ENCODE results near the gene BTBD18.

The BTBD18 gene

DNA sequence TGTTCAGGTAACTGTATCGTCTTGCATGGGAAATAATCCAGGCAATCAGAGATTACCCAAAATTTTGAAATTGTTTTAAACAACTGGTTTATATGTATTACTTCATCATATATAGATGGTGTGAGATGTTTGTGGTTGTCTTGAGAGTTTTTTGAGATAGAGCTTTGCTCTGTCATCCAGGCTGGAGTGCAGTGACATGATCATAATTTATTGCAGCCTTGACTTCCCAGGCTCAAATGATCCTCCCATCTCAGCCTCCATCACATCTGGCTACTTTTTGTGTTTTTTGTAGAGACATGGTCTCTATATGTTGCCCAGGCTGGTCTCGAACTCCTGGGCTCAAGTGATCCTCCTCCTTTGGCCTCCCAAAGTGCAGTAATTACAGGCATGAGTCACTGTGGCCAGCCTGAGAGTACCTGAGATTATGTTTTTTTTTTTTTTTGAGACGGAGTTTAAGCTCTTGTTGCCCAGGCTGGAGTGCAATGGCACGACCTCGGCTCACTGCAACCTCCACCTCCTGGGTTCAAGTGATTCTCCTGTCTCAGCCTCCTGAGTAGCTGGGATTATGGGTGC lies 21.5 kb upstream of the BTBD18 start:
- DNase-seq, result no peak

DNA sequence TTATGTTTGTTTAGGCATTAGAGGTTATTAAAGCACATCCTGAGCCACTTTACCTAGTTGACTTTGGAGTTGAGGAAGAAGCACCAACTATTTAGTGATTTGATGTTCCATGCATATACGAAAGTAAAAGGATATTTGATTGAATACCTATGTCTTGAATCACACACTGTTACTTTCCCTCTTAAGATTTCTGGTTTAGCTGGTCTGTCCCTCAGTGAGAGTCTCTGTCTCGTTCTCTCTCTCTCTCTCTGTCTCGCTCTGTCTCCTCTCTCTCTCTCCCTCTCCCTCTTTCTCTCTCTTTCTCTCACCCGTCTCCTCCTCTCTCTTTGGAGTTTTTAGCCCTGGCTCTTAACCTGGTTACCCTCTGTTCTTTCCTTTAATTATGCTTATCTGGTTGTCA lies 20.9 kb upstream of the BTBD18 start:
- DNase-seq, result no peak

DNA sequence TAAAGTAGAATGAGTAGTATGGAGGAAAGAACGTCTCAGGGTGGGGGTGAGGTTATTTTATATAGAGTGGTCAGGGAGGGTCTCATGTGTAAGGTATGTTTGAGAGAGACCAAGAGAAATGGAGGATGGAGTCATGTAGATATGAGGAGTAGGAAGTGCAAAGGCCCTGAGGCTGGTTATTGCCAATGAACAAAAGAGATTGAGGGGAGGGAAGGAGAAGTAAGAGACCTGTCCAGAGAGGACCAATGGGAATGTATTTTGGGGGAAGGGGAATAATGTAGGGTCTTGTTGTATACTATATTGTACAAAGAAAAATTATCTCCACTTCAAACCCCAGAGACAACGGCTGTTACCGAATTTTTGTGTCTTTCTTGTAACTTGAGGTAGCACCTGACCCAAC lies 19.7 kb upstream of the BTBD18 start:
- no peak for DNase-seq

DNA sequence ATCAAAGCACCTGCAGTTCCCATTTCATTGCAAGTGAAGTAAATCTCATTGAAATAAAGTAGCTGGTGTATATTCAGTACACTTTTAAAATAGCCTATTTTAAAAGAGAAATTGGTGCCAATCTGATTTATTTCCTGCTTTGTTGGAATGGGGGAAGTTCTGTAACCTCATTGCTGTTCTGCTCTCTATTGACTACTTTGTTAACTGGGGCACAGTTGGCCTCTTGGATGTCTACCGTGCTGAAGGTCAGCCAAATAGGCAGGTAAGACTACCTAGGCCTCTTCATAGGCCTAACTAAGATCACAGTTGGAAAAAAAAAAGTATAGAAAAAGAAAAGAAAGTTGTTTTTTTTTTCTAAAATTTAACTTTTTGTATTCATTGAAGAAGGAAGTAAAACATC lies 19.2 kb upstream of the BTBD18 start:
- no peak for DNase-seq

GRCh38 chr11:57764972-57765371 lies 13.4 kb upstream of the BTBD18 start:
- DNase-seq, result no peak

DNA sequence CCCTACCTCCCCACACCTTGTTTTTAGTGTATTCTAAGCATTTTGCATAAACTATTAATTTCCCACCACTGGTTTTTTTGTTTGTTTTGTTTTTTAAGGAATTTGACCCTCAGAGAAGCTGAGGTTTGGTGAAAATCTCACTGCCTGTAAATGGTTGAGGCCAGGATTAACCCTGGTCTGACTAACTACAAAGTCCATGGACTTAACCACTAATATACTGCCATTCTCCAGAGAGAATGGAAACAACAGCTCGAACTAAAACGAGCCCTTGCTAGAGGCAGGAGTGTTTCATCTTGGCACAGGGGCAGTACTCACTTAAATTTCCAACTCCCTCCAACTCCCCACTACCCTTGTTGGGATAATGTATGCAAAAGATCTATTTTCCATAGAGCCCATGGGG lies 12.9 kb upstream of the BTBD18 start:
- DNase-seq, result no peak

DNA sequence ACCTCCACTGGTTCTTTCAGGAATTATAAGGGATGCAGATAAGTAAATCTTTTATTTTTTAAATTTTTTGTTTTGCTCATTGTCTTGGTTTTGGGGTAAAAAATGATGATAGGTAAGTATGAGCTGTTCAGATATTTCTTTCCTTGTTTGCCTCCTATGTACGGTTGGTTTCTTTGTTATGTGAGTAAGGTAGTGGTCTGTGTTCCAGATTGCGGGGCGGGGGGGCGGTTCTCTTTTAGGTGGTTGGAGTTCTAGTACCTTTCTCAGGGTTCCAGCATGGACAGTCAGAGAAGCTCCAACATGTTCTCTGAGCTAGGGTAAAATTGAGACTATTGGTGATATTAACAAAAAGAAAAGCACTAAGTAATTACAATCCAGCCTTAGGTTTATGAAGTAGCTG lies 12.4 kb upstream of the BTBD18 start:
- DNase-seq, result no peak

GRCh38 chr11:57763568-57763967 lies 11.9 kb upstream of the BTBD18 start:
- no peak for DNase-seq

GRCh38 chr11:57762235-57762861 lies 10.7 kb upstream of the BTBD18 start:
- DNase-seq, result no peak

DNA sequence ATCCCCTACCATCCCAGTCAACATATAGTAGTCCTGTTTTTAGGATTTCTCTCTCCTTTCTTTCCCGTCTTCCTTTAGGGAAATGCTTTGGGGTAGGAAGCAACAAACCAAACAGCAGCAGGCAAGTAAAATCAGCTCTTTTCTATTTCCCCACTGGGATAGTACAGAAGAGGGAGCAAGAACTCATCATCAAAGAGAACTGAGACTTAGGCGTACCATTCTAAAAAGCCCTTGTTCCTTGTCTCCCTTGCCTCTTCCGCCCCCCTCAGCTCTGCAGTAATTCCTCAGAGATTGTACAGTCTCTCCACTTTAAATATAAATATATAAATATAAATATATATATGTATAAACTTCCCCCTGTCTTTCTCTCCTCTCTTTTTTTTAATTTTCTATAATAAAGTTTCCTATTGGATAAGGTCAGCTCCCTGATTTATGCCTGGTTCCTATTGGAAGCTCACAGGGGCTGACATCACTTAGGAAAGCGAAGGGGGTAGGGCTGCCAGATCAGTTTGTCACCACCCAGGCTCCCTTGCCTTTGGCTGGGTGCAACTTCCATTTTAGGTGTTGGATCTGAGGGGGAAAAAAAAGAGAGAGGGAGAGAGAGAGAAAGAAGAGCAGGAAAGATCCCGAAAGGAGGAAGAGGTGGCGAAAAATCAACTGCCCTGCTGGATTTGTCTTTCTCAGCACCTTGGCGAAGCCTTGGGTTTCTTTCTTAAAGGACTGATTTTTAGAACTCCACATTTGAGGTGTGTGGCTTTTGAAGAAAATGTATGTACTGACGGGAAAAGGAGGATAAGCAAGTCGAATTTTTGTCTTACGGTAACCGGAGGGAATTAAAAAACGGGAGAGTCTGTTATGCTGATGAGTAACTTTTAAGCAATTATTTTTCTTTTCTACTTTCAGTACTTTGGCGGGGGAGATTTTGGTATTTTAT lies 9.9 kb upstream of the BTBD18 start, which contains the start of gene CTNND1:
CTNND1 (plus strand) TSS at position 502 of the 934 bp plus-strand sequence. CDS start 29,677 bp downstream, outside the sequence.
- DNase-seq, result no peak

DNA sequence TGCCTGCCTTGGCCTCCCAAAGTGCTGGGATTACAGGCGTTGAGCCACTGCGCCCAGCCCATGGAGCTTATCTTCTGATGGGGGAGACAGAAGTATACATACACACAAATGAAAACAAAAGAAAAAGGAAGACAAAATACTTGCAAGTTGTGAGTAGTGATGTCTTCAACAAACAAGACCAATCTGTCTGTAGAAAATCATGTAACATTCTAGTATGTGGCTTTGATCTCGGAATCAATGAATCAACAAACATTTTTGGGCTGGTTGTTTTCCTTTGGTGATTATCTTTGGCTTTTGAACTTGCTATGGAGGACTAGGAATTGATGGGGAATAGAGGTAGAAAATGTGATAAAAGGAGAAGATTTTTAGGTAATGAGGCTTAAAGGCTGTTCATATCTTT lies 6.6 kb upstream of the BTBD18 start:
- DNase-seq, result no peak

DNA sequence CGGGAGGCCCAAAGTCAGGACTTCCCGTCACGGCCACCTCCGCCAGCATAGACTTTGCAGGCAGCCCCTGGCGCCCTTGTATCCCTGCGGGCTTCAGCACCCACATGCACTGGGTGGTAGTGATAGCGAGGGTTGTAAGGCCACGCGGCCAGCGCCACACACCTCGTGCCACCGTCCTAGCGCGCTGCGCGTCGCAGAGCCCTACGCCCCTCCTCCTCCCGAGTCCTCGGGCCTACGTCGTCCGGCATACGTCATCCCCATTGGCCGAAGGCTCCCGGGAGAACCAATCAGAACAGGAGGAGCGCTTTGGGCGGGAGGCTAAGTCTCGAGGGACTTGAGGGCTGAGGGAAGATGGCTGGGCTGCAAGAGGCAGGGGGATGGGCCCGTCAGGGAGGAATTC lies 1.3 kb upstream of the BTBD18 start:
- DNase-seq, result no peak

DNA sequence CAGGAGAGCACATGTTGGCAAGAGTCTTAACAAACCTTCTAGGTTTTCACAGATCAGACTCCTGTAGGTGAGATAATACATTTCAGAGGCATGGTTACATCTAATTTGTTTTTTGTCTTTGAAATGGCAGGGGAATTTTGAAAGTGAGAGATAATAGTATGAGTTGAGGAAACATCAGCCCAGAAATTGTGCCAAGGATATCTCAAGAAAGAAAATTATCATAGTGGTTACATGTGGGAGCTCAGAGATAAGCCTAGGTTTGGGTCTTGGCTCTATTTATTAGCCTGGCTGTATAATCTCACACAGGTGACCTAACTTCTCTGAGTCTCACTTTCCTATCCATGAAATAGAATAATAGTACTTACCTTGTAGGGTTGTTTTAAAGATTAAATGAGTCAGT lies 443 bp downstream of the BTBD18 start:
- no peak for DNase-seq

DNA sequence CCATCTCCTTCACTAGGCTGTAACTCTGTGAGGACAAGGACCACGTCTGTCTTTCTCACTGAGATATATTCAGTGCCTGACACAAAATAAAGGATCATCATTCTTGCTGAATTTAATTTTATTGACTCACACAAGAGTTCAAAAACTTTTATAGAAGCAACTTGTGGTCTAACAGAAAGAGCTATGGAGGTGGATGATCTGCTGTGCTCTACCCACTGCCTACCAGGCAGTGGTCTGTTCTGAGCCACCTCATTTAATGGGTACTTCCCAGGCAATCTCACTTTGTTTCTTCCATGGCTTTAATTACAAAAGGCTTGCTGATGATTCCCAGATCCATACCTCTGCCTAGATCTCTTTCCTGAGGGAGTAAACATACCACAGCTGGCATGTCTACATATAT lies 4.7 kb downstream of the BTBD18 start:
- no peak for DNase-seq

DNA sequence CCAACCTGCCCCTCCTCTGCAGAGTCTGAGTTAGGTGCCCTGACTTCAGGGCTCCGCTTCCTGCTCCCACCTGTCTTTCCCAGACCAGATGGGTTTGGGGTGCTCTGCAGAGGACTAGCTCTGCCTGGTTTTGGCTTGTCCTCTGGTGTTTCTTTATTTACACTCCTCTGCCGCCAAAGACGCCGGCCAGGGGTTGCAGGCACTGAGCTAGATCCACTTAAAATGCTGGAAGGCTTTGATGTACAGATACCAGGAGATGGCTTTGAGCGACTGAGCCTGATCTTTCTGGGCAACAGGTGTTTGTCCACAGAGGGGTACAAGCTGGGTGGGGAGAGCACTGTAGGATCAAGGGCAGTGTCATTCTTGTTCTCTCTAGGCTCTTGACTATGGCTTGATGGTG lies 6.4 kb downstream of the BTBD18 start:
- DNase-seq, result no peak

DNA sequence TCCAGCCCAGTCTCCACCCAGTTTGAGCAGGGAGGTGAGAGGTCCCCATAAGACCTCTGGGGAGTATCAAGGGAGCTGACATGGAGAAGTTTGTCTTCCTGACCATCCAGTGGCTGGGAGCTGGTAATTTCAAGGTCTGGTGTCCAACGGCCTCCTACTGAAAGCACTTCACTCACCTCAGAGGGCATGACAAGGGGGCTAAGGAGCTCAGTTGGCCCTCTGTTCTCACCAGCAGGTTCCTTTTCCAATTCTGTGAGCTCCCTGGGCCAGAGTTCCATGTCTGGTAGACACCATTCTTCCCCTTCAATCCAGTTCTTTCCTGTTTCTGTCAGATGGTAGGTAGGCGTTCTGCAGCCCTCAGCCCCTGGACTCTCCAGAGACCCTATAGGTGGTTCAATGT lies 7.3 kb downstream of the BTBD18 start:
- no peak for DNase-seq

DNA sequence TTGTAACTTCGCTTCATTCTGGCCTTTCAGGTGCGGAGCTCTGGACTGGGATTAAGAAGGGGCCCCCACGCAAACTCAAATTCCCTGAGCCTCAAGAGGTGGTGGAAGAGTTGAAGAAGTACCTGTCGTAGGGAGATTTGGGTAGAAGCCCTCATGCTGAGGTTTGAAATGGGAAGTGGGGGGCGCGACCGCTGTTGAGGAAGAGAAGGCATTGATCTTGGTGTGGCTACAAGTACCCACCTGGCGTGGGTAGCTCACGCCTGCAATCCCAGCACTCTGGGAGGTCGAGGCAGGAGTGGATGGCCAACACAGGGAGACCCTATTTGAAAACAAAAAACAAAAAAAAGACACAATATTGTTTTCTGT lies 9.5 kb downstream of the BTBD18 start:
- no peak for DNase-seq

DNA sequence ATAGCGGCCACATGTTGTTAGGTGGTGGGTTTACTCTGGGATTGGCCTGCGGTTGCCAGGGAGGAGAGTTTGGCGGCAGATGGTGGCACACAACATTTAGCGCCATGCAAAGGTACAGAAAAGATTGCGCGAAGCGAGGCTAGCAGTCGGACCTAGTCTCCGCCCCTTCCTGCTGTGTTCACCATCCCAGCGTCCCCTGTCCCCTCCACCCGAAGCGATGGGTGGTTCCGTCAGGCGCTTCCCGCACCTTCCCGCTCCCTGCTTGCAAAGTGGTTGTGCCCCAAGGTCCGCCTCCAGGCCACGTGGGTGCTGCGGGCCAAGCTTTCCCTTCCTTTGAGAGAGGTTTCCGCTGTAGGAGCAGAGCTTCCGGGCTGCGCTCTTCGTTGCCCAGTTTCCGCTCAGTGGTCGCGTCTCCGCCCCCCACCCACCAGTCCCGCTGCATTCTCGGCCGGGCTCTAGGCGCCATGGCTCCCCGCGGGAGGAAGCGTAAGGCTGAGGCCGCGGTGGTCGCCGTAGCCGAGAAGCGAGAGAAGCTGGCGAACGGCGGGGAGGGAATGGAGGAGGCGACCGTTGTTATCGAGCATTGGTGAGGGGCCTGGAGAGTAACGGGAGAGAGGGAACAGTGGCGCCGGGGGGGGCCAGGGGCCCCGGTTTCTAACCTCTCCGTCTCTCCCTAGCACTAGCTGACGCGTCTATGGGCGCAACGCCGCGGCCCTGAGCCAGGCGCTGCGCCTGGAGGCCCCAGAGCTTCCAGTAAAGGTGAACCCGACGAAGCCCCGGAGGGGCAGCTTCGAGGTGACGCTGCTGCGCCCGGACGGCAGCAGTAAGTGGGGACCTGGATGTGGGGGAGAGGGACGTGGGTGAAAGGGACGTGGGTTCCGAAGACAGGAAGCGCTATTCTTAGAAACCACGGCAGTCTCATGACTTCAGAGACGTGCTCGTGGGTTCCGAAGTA lies 10.2 kb downstream of the BTBD18 start, which contains the start of gene SELENOH:
SELENOH (plus strand) TSS at position 360 of the 955 bp plus-strand sequence; CDS start at position 465, 105 bp downstream.
- DNase-seq, result peak; percentile 91

GRCh38 chr11:57735619-57736298 lies 15.9 kb downstream of the BTBD18 start:
- DNase-seq, result no peak

DNA sequence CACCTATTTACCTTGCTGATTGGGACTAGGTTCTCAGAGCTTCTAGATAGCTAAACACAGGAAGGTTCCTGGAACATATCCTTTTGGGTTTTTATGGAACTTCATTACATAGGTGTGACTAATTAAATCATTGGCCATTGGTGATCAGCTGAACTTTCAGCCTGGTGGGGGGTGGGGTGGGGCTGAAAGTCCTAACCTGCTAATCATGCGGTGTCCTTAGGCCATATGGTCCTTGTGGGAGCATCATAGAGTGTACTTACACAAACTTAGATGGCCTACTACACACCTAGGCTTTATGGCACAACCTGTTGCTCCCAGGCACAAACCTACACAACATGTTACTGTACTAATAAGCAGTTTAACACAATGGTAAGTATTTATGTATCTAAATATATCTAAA lies 19.0 kb downstream of the BTBD18 start:
- no peak for DNase-seq

DNA sequence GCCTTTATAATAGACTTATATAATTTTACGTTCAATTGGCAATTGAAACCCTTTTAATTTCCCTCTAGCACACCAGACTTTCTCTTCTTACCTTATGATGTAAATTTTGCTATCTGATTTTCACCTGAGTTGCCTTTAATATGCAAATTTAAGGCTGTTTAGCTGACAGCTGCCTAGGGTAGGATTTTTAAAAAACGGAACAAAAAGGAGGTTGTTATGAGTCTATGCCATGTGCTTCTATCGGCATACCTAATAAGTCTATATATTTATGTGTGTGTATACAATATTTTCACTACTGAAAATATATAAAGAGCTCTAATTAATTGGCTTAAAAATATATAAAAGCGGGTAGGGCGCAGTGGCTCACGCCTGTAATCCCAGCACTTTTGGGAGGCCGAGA lies 22.1 kb downstream of the BTBD18 start:
- no peak for DNase-seq

- DNase-seq, result no peak
Measured at GRCh38 chr11:57728829-57729228, 22.8 kb downstream of the BTBD18 start.

All from activated T-cell treated with anti-CD3 and anti-CD28 coated beads, Interleukin-2, amount 50 U/mL, for 1 hour (primary cell).